H1 (cell line): ENCODE data around the gene BTD. TPM values are rescaled to one million over a fixed set of nuclear protein-coding genes. Genes with fewer than 3 reads are reported as not detected.

Experiments
- CTCF ChIA-PET: fragments of 300-600 bp; sonication (Branson Sonifier 250); formaldehyde crosslinking; loops from one replicate; lab custom pipeline; 2021; ENCODE audit not compliant: partially characterized antibody; lab: Charles Lee
- POLR2A ChIA-PET: fragments of 300-600 bp; sonication (Branson Sonifier 250); formaldehyde crosslinking; loops from one replicate; lab custom pipeline; 2021; ENCODE audit warnings: inconsistent platforms; ENCODE audit not compliant: partially characterized antibody; lab: Charles Lee
- DNase-seq, 2 experiments: peaks; one replicate each; pipeline versions ENCODE4 v3.0.0 to v3.0.0-alpha.2; 2010 to 2022; ENCODE audit warnings: low spot score in 2 of 2, low read depth in 1 of 2, mixed read lengths in 1 of 2
- FAIRE-seq: peaks from 2 replicates; lab custom pipeline; 2011; peaks lifted over from hg19 to GRCh38; lab: Jason Lieb, UNC
- H2AFZ ChIP-seq: 2 replicates; pipeline ENCODE4 v1.8.1; 2012; ENCODE audit warnings: low read length, inconsistent platforms
- H2AK5ac ChIP-seq: 2 replicates; pipeline ENCODE4 v1.6.1; 2013; ENCODE audit warnings: low read depth, low read length
- H2BK120ac ChIP-seq: replicated peaks from 2 replicates; pipeline ENCODE3; 2013; ENCODE audit warnings: low read depth, low read length, inconsistent platforms
- H2BK12ac ChIP-seq: 2 replicates; pipeline ENCODE4 v1.6.1; 2013; ENCODE audit warnings: low read depth, low read length
- H2BK15ac ChIP-seq: 2 replicates; pipeline ENCODE4 v1.6.1; 2013; ENCODE audit warnings: low read length
- H2BK20ac ChIP-seq: 2 replicates; pipeline ENCODE4 v1.6.1; 2013; ENCODE audit warnings: low read length
- H2BK5ac ChIP-seq: 2 replicates; pipeline ENCODE4 v1.6.1; 2013; ENCODE audit warnings: low read depth, low read length
- H3K14ac ChIP-seq: 2 replicates; pipeline ENCODE4 v1.6.1; 2013; ENCODE audit warnings: inconsistent platforms; ENCODE audit not compliant: insufficient read length
- H3K18ac ChIP-seq: 2 replicates; pipeline ENCODE4 v1.6.1; 2013; ENCODE audit warnings: low read length; ENCODE audit errors: extremely low read depth
- H3K23ac ChIP-seq: 2 replicates; pipeline ENCODE4 v1.6.1; 2013; ENCODE audit warnings: inconsistent platforms; ENCODE audit not compliant: insufficient read length
- H3K23me2 ChIP-seq: 2 replicates; pipeline ENCODE4 v1.6.1; 2013; ENCODE audit warnings: low read depth, low read length
- H3K27ac ChIP-seq: 2 replicates; pipeline ENCODE4 v1.6.1; 2011; ENCODE audit warnings: low read depth, low read length, inconsistent platforms
- H3K27me3 ChIP-seq, 4 experiments: replicated peaks in 1 of 4; 1 replicate in 1 of 4; 2 replicates in 3 of 4; pipeline versions ENCODE4 v1.6.1 to v1.8.1; 2011 to 2013; ENCODE audit warnings: low read length in 3 of 4, mild to moderate bottlenecking in 3 of 4, inconsistent platforms in 2 of 4, mixed read lengths in 2 of 4, moderate library complexity in 1 of 4; ENCODE audit not compliant: control insufficient read depth in 3 of 4, insufficient read depth in 3 of 4; ENCODE audit errors: extremely low read depth in 1 of 4
- H3K36me3 ChIP-seq, 4 experiments: 2 replicates each; pipeline versions ENCODE4 v1.6.1 to v1.8.1; 2011 to 2013; ENCODE audit warnings: mild to moderate bottlenecking in 4 of 4, low read length in 3 of 4, moderate library complexity in 2 of 4, control low read depth in 1 of 4, inconsistent platforms in 1 of 4; ENCODE audit not compliant: insufficient read depth in 4 of 4, control insufficient read depth in 2 of 4
- H3K4ac ChIP-seq: replicated peaks from 2 replicates; pipeline ENCODE3; 2013; ENCODE audit warnings: low read length, low read depth, mixed read lengths, inconsistent platforms; ENCODE audit not compliant: insufficient read length
- H3K4me1 ChIP-seq, 4 experiments: replicated peaks in 1 of 4; 1 replicate in 1 of 4; 2 replicates in 3 of 4; pipeline versions ENCODE4 v1.6.1 to v1.8.1; 2011 to 2013; ENCODE audit warnings: low read length in 3 of 4, inconsistent platforms in 2 of 4, mixed read lengths in 1 of 4; ENCODE audit not compliant: insufficient read depth in 4 of 4, control insufficient read depth in 3 of 4
- H3K4me2 ChIP-seq, 2 experiments: 2 replicates each; pipeline versions ENCODE4 v1.6.1 to v1.8.1; 2011 to 2013; ENCODE audit warnings: low read depth in 2 of 2, low read length in 2 of 2, control low read depth in 1 of 2, inconsistent platforms in 1 of 2, mild to moderate bottlenecking in 1 of 2; ENCODE audit not compliant: insufficient read depth in 1 of 2
- H3K4me3 ChIP-seq, 4 experiments: fragments of 200-600, 300-600 bp in 1 of 4; sonication (generic), shearing (Covaris generic), sonication (Bioruptor Twin) in 1 of 4; 2 replicates each; pipeline versions ENCODE4 v1.5.1 to v1.8.1; 2011 to 2016; ENCODE audit warnings: low read length in 4 of 4, low read depth in 3 of 4, control low read depth in 2 of 4, inconsistent platforms in 2 of 4, mild to moderate bottlenecking in 2 of 4, mixed read lengths in 1 of 4, moderate library complexity in 1 of 4; ENCODE audit not compliant: insufficient read depth in 2 of 4; ENCODE audit errors: extremely low read depth in 1 of 4
- H3K56ac ChIP-seq: replicated peaks from 2 replicates; pipeline ENCODE3; 2013; ENCODE audit warnings: low read depth, mild to moderate bottlenecking, mixed read lengths, low read length, inconsistent platforms; ENCODE audit not compliant: insufficient read length
- H3K79me1 ChIP-seq: 2 replicates; pipeline ENCODE4 v1.6.1; 2013; ENCODE audit warnings: low read depth, low read length, control low read depth
- H3K79me2 ChIP-seq, 2 experiments: 2 replicates each; pipeline versions ENCODE4 v1.6.1 to v1.8.1; 2012 to 2013; ENCODE audit warnings: low read length in 2 of 2, mild to moderate bottlenecking in 2 of 2, inconsistent platforms in 1 of 2; ENCODE audit not compliant: insufficient read depth in 2 of 2, control insufficient read depth in 1 of 2
- H3K9ac ChIP-seq, 4 experiments: replicated peaks in 1 of 4; 1 replicate in 1 of 4; 2 replicates in 3 of 4; pipeline versions ENCODE4 v1.6.1 to v1.8.1; 2011 to 2013; ENCODE audit warnings: low read depth in 3 of 4, low read length in 3 of 4, control low read depth in 2 of 4, mild to moderate bottlenecking in 2 of 4, moderate library complexity in 2 of 4, inconsistent platforms in 1 of 4; ENCODE audit errors: extremely low read depth in 1 of 4
- H3K9me3 ChIP-seq, 2 experiments: 2 replicates each; pipeline versions ENCODE4 v1.6.1 to v1.8.1; 2012 to 2013; ENCODE audit warnings: mild to moderate bottlenecking in 2 of 2, moderate library complexity in 2 of 2, control low read depth in 1 of 2, inconsistent platforms in 1 of 2, low read depth in 1 of 2, low read length in 1 of 2, mixed read lengths in 1 of 2; ENCODE audit not compliant: insufficient read depth in 2 of 2
- H4K20me1 ChIP-seq, 2 experiments: replicated peaks in 1 of 2; 2 replicates each; pipeline versions ENCODE3 to v1.8.1; 2011 to 2013; ENCODE audit warnings: inconsistent platforms in 2 of 2, low read length in 2 of 2, mild to moderate bottlenecking in 1 of 2; ENCODE audit not compliant: insufficient read depth in 2 of 2, control insufficient read depth in 1 of 2
- H4K5ac ChIP-seq: 2 replicates; pipeline ENCODE4 v1.6.1; 2013; ENCODE audit warnings: low read length, low read depth, mixed read lengths, inconsistent platforms; ENCODE audit not compliant: insufficient read length
- H4K8ac ChIP-seq: 2 replicates; pipeline ENCODE4 v1.8.0; 2013; ENCODE audit warnings: mild to moderate bottlenecking, moderate library complexity, low read length, inconsistent platforms; ENCODE audit not compliant: insufficient read depth; ENCODE audit errors: extremely low read depth
- H4K91ac ChIP-seq: replicated peaks from 2 replicates; pipeline ENCODE3; 2013; ENCODE audit warnings: low read length, mixed read lengths, inconsistent platforms; ENCODE audit not compliant: insufficient read length
- SIX5 ChIP-seq: IDR thresholded peaks from 2 replicates; pipeline ENCODE4 v1.6.1; 2011; ENCODE audit warnings: mild to moderate bottlenecking, low read depth, low read length
- WGBS, 2 experiments: shearing (Covaris generic) in 1 of 2; methylation state at CpG; one replicate each; pipeline versions ENCODE4 v1.1.6 to v1.1.7; 2013 to 2015; ENCODE audit warnings: low lambda C conversion rate in 2 of 2, mixed read lengths in 2 of 2, inconsistent platforms in 1 of 2, low coverage in 1 of 2, missing lambda C conversion rate in 1 of 2; ENCODE audit not compliant: insufficient replicate concordance in 2 of 2, insufficient coverage in 1 of 2, insufficient read length in 1 of 2; ENCODE audit errors: extremely low coverage in 1 of 2, missing lambda C conversion rate in 1 of 2; 5-methylcytosine and 5-hydroxymethylcytosine counted together
- polyA plus RNA-seq, 7 experiments: library from polyadenylated mRNA; depleted of rRNA in 3 of 7; stranded (reverse) in 5 of 7; unstranded in 2 of 7; fragments of >200 nt in 5 of 7; fragments of 200-250 nt in 2 of 7; gene quantifications; 1 replicate in 5 of 7; 2 replicates in 1 of 7; 4 replicates in 1 of 7; pipeline versions ENCODE4 v1.2.1 to v1.2.3, GENCODE V29; 2011 to 2013; ENCODE audit warnings: missing spikeins in 2 of 7, mixed read lengths in 2 of 7
- total RNA-seq: library from RNA; stranded (reverse); fragmentation: NEBNext Ultra II Directional; extraction: Animal tissue kit (Norgen Biotek cat#: 25700); gene quantifications from 2 replicates; pipeline ENCODE4 v1.2.1, GENCODE V29; 2021

The BTD gene
- total and polyA plus RNA-seq, 2 of the 8 experiments (the other 6 are each of a cell fraction or from before 2014, with no cell fraction given) = 21.8 to 36.7 TPM

DNA sequence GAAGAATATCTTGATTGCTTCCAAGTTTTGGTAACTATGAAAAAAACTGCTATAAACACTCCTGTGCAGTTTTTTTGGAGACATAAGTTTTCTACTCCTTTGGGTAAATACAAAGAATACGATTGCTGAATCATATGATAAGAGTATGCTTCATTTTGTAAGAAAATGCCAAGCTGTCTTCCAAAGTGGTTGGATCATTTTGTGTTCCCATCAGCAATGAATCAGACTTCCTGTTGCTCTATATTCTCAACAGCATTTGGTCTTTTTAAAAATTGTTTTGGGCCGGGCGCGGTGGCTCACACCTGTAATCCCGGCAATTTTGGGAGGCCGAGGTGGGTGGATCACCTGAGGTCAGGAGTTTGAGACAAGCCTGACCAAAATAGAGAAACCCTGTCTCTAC lies 14.5 kb downstream of the BTD start:
- H3K18ac ChIP-seq = no peak overlapping the region
- no peak overlapping the region for H2AK5ac ChIP-seq
- H3K4me2 ChIP-seq = no peak overlapping the region
- no peaks in the 10 kb centered on the region for H3K36me3 ChIP-seq
- no peak overlapping the region for H2BK5ac ChIP-seq
- ChIA-PET POLR2A (no interaction called here), CTCF (interaction anchor here (1.2 kb wide), 1 partner anchor 15 kb away, joined by 4 read pairs; no protein-coding TSS in a partner anchor)
- no peak overlapping the region for H2AFZ ChIP-seq
- H3K4me1 ChIP-seq = no peaks in the 10 kb centered on the region
- no peak for FAIRE-seq
- 94% methylated on average over 6 of the region's 6 CpGs; no CpG with 5 or more reads in 1 of the 2 experiments for WGBS, 2 experiments
- H3K4me3 ChIP-seq = no peak overlapping the region
- no peak overlapping the region for H3K56ac ChIP-seq
- no peak overlapping the region for H2BK15ac ChIP-seq
- no peak overlapping the region for H2BK12ac ChIP-seq
- no peak for DNase-seq
- H3K9ac ChIP-seq = no peak overlapping the region
- no peaks in the 10 kb centered on the region for H3K79me2 ChIP-seq
- H3K23me2 ChIP-seq = no peaks in the 10 kb centered on the region
- no peak overlapping the region for H3K14ac ChIP-seq
- H2BK120ac ChIP-seq = no peak overlapping the region
- H3K9me3 ChIP-seq = peaks cover 9 to 11% of the 10 kb centered on the region in 2 experiments; a peak in 3 of 4 replicates
- no peak overlapping the region for H3K4ac ChIP-seq
- H3K27me3 ChIP-seq = no peaks in the 10 kb centered on the region
- no peak overlapping the region for H4K5ac ChIP-seq
- H4K20me1 ChIP-seq = no peaks in the 10 kb centered on the region
- no peak overlapping the region for H2BK20ac ChIP-seq
- no peaks in the 10 kb centered on the region for H3K79me1 ChIP-seq
- H4K8ac ChIP-seq = no peak overlapping the region
- no peak overlapping the region for H4K91ac ChIP-seq
- no peak overlapping the region for H3K27ac ChIP-seq
- no peak overlapping the region for H3K23ac ChIP-seq
- TF ChIP-seq SIX5 = no peak
